Measurements from ENCODE around the gene VPS4A.
"Not testable (repeated sequence)": the region's sequence is repeated elsewhere in the genome, so short reads cannot be mapped to it uniquely, and the experiment has no call there.

The VPS4A gene

GRCh38 chr16:69326172-69326873 is 15.2 kb downstream of the VPS4A start:
- DNase-seq (ENCODE audit: low read depth in 2 of 2, low spot score in 1 of 2): no peak

GRCh38 chr16:69327585-69328310 is 16.6 kb downstream of the VPS4A start:
- no peak for DNase-seq (ENCODE audit: low read depth in 2 of 2, low spot score in 1 of 2)

- DNase-seq (ENCODE audit: low read depth in 2 of 2, low spot score in 1 of 2): no peak
Observed at GRCh38 chr16:69328854-69329316, 17.7 kb downstream of the VPS4A start.

GRCh38 chr16:69329369-69330285 is 18.5 kb downstream of the VPS4A start:
- peak in 1 of 2 donors; percentile 26 for DNase-seq (ENCODE audit: low read depth in 2 of 2, low spot score in 1 of 2)

- DNase-seq (ENCODE audit: low read depth in 2 of 2, low spot score in 1 of 2): peak; percentile 48 to 74
Observed at GRCh38 chr16:69330286-69331109, 19.3 kb downstream of the VPS4A start, which contains the start of gene PDF. Gene PDF, minus strand, starts transcription at chr16:69330588. Its CDS starts 18 bp downstream, at chr16:69330570.

- DNase-seq (ENCODE audit: low read depth in 2 of 2, low spot score in 1 of 2): no peak
Observed at GRCh38 chr16:69334696-69335095, 23.5 kb downstream of the VPS4A start.

GRCh38 chr16:69338557-69339288 is 27.6 kb downstream of the VPS4A start:
- DNase-seq (ENCODE audit: low read depth in 2 of 2, low spot score in 1 of 2): no peak

- peak; percentile 81 to 85 for DNase-seq (ENCODE audit: low read depth in 2 of 2, low spot score in 1 of 2)
Observed at GRCh38 chr16:69339289-69340094, 28.3 kb downstream of the VPS4A start, which contains the start of the genes COG8 and NIP7. Gene COG8, minus strand, starts transcription at chr16:69339564. Its CDS starts 12 bp downstream, at chr16:69339552. Gene NIP7, plus strand, starts transcription at chr16:69339772. Its CDS starts 58 bp downstream, at chr16:69339830.

- DNase-seq (ENCODE audit: low read depth in 2 of 2, low spot score in 1 of 2): no peak
Observed at GRCh38 chr16:69340095-69340644, 29.0 kb downstream of the VPS4A start.

- DNase-seq (ENCODE audit: low read depth in 2 of 2, low spot score in 1 of 2): no peak
Observed at GRCh38 chr16:69344171-69344570, 33.0 kb downstream of the VPS4A start.

GRCh38 chr16:69345923-69346322 is 34.8 kb downstream of the VPS4A start:
- DNase-seq (ENCODE audit: low read depth in 2 of 2, low spot score in 1 of 2): no peak

GRCh38 chr16:69346683-69347082 is 35.5 kb downstream of the VPS4A start:
- DNase-seq (ENCODE audit: low read depth in 2 of 2, low spot score in 1 of 2): no peak

GRCh38 chr16:69348222-69348621 is 37.1 kb downstream of the VPS4A start:
- DNase-seq (ENCODE audit: low read depth in 2 of 2, low spot score in 1 of 2): no peak

GRCh38 chr16:69349536-69349935 is 38.4 kb downstream of the VPS4A start:
- DNase-seq (ENCODE audit: low read depth in 2 of 2, low spot score in 1 of 2): no peak

GRCh38 chr16:69350536-69351133 is 39.5 kb downstream of the VPS4A start:
- no peak for DNase-seq (ENCODE audit: low read depth in 2 of 2, low spot score in 1 of 2)

- no peak for DNase-seq (ENCODE audit: low read depth in 2 of 2, low spot score in 1 of 2)
Observed at GRCh38 chr16:69351309-69352027, 40.3 kb downstream of the VPS4A start, which contains the start of gene TMED6. Gene TMED6, minus strand, starts transcription at chr16:69351786. Its CDS starts 33 bp downstream, at chr16:69351753.

GRCh38 chr16:69360070-69360469 is 48.9 kb downstream of the VPS4A start:
- not testable (repeated sequence) for DNase-seq (ENCODE audit: low read depth in 2 of 2, low spot score in 1 of 2)

Measured in stimulated activated CD8-positive, alpha-beta memory T cell treated with anti-CD3 and anti-CD28 coated beads, Interleukin-4, amount 100 ng/mL, for 4 hours (primary cell).